Ovary (tissue), 9 donors: ENCODE results near the gene ZCCHC2. TPM values are rescaled to one million over a fixed set of nuclear protein-coding genes. Genes with fewer than 3 reads are reported as not detected.

ENCODE experiments used
- DNase-seq, 5 donors: peaks; one replicate each; pipeline ENCODE4 v3.0.0-alpha.2; 2019 to 2020
- H3K27ac ChIP-seq, 2 donors: fragments of 200-600 bp; one replicate each; pipeline versions ENCODE4 v1.5.1 to v1.8.0; 2019 to 2022
- H3K27me3 ChIP-seq: fragments of 200-600 bp; one replicate; pipeline ENCODE4 v1.8.0; 2022
- H3K36me3 ChIP-seq: fragments of 200-600 bp; sonication (generic); one replicate; pipeline ENCODE4 v1.5.1; 2019
- H3K4me1 ChIP-seq: one replicate; pipeline ENCODE4 v1.8.1; 2013; ENCODE audit warnings: mild to moderate bottlenecking, moderate library complexity; ENCODE audit not compliant: insufficient read depth
- H3K4me3 ChIP-seq: fragments of 200-600 bp; sonication (generic); one replicate; pipeline ENCODE4 v1.5.1; 2017
- H3K9me3 ChIP-seq, 2 donors: fragments of 200-600 bp in 1 of 2; sonication (generic) in 1 of 2; one replicate each; pipeline versions ENCODE4 v1.5.1 to v1.8.1; 2013 to 2019; ENCODE audit warnings: mild to moderate bottlenecking in 1 of 2, moderate library complexity in 1 of 2
- EP300 ChIP-seq: sonication (generic); formaldehyde crosslinking; IDR thresholded peaks from one replicate; pipeline ENCODE4 v1.6.1; 2017; ENCODE audit warnings: antibody characterized with exemption
- WGBS, 3 donors: extraction: QIAGEN DNeasy Blood & Tissue Kit in 1 of 3; methylation state at CpG; one replicate each; pipeline versions ENCODE4 v1.1.5 to v1.1.7; 2013 to 2017; 5-methylcytosine and 5-hydroxymethylcytosine counted together
- intact Hi-C, 4 donors: fragments of 100-400 bp; cut with DNase I; formaldehyde crosslinking; loops; one replicate each; pipeline versions ENCODE4 v1.11.0 to v1.15.1; 2022 to 2023
- polyA plus RNA-seq, 2 donors: library from polyadenylated mRNA; stranded (reverse); fragments of 200-250 nt in 1 of 2; fragments of 350-450 nt in 1 of 2; fragmentation: Illumina TruSeq in 1 of 2; extraction: RNeasy Lipid Tissue Mini Kit (QIAGEN cat#74804) in 1 of 2; gene quantifications; one replicate each; pipeline ENCODE4 v1.2.3, GENCODE V29; 2013 to 2014
- total RNA-seq, 7 donors: library from RNA; depleted of rRNA in 2 of 7; stranded (reverse); fragments of >200 nt in 2 of 7; fragmentation: NEBNext Ultra II Directional in 3 of 7; extraction: Animal tissue kit (Norgen Biotek cat#: 25700) in 3 of 7; gene quantifications; one replicate each; pipeline versions ENCODE4 v1.1.0 to v1.2.4, GENCODE V29; 2016 to 2023
- TF ChIP-seq, protein P1 (sequence below), 3 donors: fragments of 450-650 bp in 2 of 3; fragments of 200-600 bp in 1 of 3; IDR thresholded peaks; one replicate each; pipeline versions ENCODE4 v1.5.1 to v1.8.0; 2016 to 2022; ENCODE audit warnings: antibody characterized with exemption in 3 of 3, mild to moderate bottlenecking in 1 of 3
- donor health status: DM: no; HTN: no; CAD: no; lungs with moderate emphysema.
- donor health status: DM: no; HTN: no; CAD: no.
- donor health status: Bipolar disorder and iron deficiency.
- donor health status: DM: yes; HTN: yes; CAD: no.
- donor health status: DM: no; HTN: no; CAD: no.
- donor health status: DM: yes; HTN: yes; CAD: no.

ZCCHC2 gene
- total and polyA plus RNA-seq, 9 donors: 7.7 to 24.5 (median 21.9) TPM

DNA sequence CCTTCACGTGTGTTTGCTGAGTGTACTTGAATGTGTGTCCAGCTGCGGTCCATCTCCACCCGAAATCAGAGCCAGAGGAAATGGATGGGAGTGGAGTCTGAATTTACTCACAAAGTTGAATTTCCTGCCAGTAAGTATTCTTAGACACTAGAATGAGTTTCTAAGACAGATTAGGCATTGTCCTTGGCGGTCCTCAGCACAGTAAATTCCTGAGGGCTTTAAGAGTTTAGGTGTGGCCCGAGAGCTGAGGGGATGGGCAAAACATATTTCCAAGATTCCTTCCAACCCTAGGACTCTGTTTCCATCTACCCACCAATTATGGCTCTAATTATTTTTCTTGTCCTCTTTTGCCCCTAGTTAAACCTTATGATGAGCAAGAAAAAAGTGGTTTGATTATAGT lies 102.2 kb downstream of the ZCCHC2 start:
- Histone ChIP-seq H3K27me3 (no peaks in the 10 kb centered on the region), H3K4me1 (no peaks in the 10 kb centered on the region), H3K27ac (no peak overlapping the region), H3K36me3 (no peaks in the 10 kb centered on the region), H3K9me3 (no peaks in the 10 kb centered on the region), H3K4me3 (no peak overlapping the region)
- 4 to 9% (median 7%) methylated on average over 5 of the region's 5 CpGs for WGBS, 3 donors
- intact Hi-C loops: no loop called here
- TF ChIP-seq, protein P1, sequence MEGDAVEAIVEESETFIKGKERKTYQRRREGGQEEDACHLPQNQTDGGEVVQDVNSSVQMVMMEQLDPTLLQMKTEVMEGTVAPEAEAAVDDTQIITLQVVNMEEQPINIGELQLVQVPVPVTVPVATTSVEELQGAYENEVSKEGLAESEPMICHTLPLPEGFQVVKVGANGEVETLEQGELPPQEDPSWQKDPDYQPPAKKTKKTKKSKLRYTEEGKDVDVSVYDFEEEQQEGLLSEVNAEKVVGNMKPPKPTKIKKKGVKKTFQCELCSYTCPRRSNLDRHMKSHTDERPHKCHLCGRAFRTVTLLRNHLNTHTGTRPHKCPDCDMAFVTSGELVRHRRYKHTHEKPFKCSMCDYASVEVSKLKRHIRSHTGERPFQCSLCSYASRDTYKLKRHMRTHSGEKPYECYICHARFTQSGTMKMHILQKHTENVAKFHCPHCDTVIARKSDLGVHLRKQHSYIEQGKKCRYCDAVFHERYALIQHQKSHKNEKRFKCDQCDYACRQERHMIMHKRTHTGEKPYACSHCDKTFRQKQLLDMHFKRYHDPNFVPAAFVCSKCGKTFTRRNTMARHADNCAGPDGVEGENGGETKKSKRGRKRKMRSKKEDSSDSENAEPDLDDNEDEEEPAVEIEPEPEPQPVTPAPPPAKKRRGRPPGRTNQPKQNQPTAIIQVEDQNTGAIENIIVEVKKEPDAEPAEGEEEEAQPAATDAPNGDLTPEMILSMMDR (IDR thresholded peaks at IDR 0.05): no peak
- no peak for TF ChIP-seq EP300
- DNase-seq: no peak

Other genes with a start within 250 kb of the ZCCHC2 start
- gene TNFRSF11A, start 197.7 kb upstream of the ZCCHC2 start, total RNA-seq: 1 to 10 TPM; 1.4 to 9.2 (median 1.9) TPM
- 1 to 10 TPM in 1 of 2 donors, under 1 TPM in 1; 0.70 to 1.8 TPM for gene TNFRSF11A, start 197.7 kb upstream of the ZCCHC2 start, polyA plus RNA-seq
- 10 to 100 TPM; 10.2 to 15.9 (median 14.0) TPM for gene PHLPP1, start 192.5 kb downstream of the ZCCHC2 start, total RNA-seq
- 10 to 100 TPM in 1 of 2 donors, 1 to 10 TPM in 1; 4.4 to 12.0 TPM for gene PHLPP1, start 192.5 kb downstream of the ZCCHC2 start, polyA plus RNA-seq